K562 (cell line): ENCODE measurements around the gene NLGN2. TPM values are rescaled to one million over a fixed set of nuclear protein-coding genes. Genes with fewer than 3 reads are reported as not detected.
A peak's percentile ranks its signal among the peaks of the same experiment; 100 is the strongest.

ENCODE experiments used
- ATAC-seq: fragments of 200-7000 bp; cut with Tn5 transposase; 3 replicates; pipeline ENCODE4 v1.9.1; 2020; ENCODE audit warnings: moderate library complexity
- BruUV-seq: library from RNA; stranded (reverse); fragments of 400-500 nt; replicated peaks from 2 replicates; lab custom pipeline; 2021; lab: Mats Ljungman, UMichigan
- CTCF ChIA-PET: fragments of 300-600 bp; formaldehyde crosslinking; extraction: SDS; loops from one replicate; lab custom pipeline; 2021; ENCODE audit warnings: low intra/inter-chr PET ratio; lab: Yijun Ruan, JAX
- POLR2A ChIA-PET: fragments of 300-600, 350-650 bp; sonication (Branson Sonifier 250); formaldehyde crosslinking; extraction: SDS; loops from one replicate; lab custom pipeline; 2021; ENCODE audit warnings: antibody characterized with exemption, inconsistent platforms; lab: Yijun Ruan, JAX
- DNase-seq, 4 experiments: peaks; one replicate each; pipeline versions ENCODE4 v3.0.0 to v3.0.0-alpha.2; 2011 to 2018; ENCODE audit warnings: low spot score in 3 of 4, mixed read lengths in 3 of 4; ENCODE audit errors: extremely low read depth in 1 of 4
- FAIRE-seq: peaks from 2 replicates; lab custom pipeline; 2011; peaks lifted over from hg19 to GRCh38; lab: Jason Lieb, UNC
- H2AFZ ChIP-seq: 2 replicates; pipeline ENCODE4 v1.6.0; 2011; ENCODE audit warnings: low read depth, low read length, control low read depth, inconsistent platforms
- H3K27ac ChIP-seq: fragments of 200-600 bp; 3 replicates; pipeline ENCODE4 v1.8.0; 2011; ENCODE audit warnings: low read depth, mild to moderate bottlenecking, control low read depth, inconsistent platforms, low read length, moderate library complexity, mixed read lengths; ENCODE audit errors: extremely low read depth
- H3K27me3 ChIP-seq, 2 experiments: fragments of 300-600 bp in 1 of 2; 2 replicates in 1 of 2; 3 replicates in 1 of 2; pipeline versions ENCODE4 v1.6.0 to v1.8.0; 2011; ENCODE audit warnings: inconsistent platforms in 2 of 2, low read length in 2 of 2, mild to moderate bottlenecking in 1 of 2, mixed read lengths in 1 of 2, moderate library complexity in 1 of 2; ENCODE audit not compliant: control insufficient read depth in 2 of 2, insufficient read depth in 2 of 2
- H3K36me3 ChIP-seq: fragments of 300-600 bp; 3 replicates; pipeline ENCODE4 v1.8.0; 2011; ENCODE audit warnings: mild to moderate bottlenecking, low read length, inconsistent platforms; ENCODE audit not compliant: control insufficient read depth, insufficient read depth
- H3K4me1 ChIP-seq, 2 experiments: fragments of 200-600 bp in 1 of 2; replicated peaks in 1 of 2; 2 replicates in 1 of 2; 3 replicates in 1 of 2; pipeline versions ENCODE4 v1.5.1 to v1.8.0; 2011; ENCODE audit warnings: inconsistent platforms in 2 of 2, low read length in 2 of 2, mild to moderate bottlenecking in 1 of 2, mixed read lengths in 1 of 2, moderate library complexity in 1 of 2; ENCODE audit not compliant: control insufficient read depth in 2 of 2, insufficient read depth in 2 of 2
- H3K4me2 ChIP-seq: 2 replicates; pipeline ENCODE4 v1.6.1; 2011; ENCODE audit warnings: low read length, control low read depth, inconsistent platforms, mixed read lengths; ENCODE audit not compliant: insufficient read depth
- H3K4me3 ChIP-seq: fragments of 200-600 bp; sonication (generic), shearing (Covaris generic); 2 replicates; pipeline ENCODE4 v1.5.1; 2016; ENCODE audit warnings: control low read depth, inconsistent platforms
- H3K79me2 ChIP-seq: fragments of 200-600 bp; 3 replicates; pipeline ENCODE4 v1.8.0; 2011; ENCODE audit warnings: low read length, inconsistent platforms; ENCODE audit not compliant: control insufficient read depth, insufficient read depth
- H3K9ac ChIP-seq, 2 experiments: 2 replicates each; pipeline versions ENCODE4 v1.6.0 to v1.6.1; 2011; ENCODE audit warnings: low read depth in 2 of 2, low read length in 2 of 2, control low read depth in 1 of 2, inconsistent platforms in 1 of 2, mild to moderate bottlenecking in 1 of 2, mixed read lengths in 1 of 2; ENCODE audit not compliant: insufficient read depth in 1 of 2
- H3K9me1 ChIP-seq: one replicate; pipeline ENCODE4 v1.6.0; 2011; ENCODE audit warnings: inconsistent platforms, mild to moderate bottlenecking, low read length, moderate library complexity; ENCODE audit not compliant: control insufficient read depth, insufficient read depth
- H3K9me3 ChIP-seq: replicated peaks from 2 replicates; pipeline ENCODE4 v1.5.1; 2011; ENCODE audit warnings: low read depth, low read length, inconsistent platforms; ENCODE audit not compliant: control insufficient read depth, insufficient read depth
- H4K20me1 ChIP-seq: replicated peaks from 2 replicates; pipeline ENCODE4 v1.6.1; 2011; ENCODE audit warnings: low read length, inconsistent platforms, mixed read lengths; ENCODE audit not compliant: control insufficient read depth, insufficient read depth
- EGR1 ChIP-seq: fragments of 450-650 bp; conservative IDR thresholded peaks from 2 replicates; pipeline ENCODE4 v1.6.1; 2017; ENCODE audit warnings: mild to moderate bottlenecking
- GTF2A2 ChIP-seq: IDR thresholded peaks from 2 replicates; pipeline ENCODE4 v1.6.1; 2016; ENCODE audit warnings: mild to moderate bottlenecking, missing genetic modification characterization, missing compliant biosample characterization
- MAZ ChIP-seq, 2 experiments: fragments of 450-650 bp in 1 of 2; sonication (generic) in 1 of 2; formaldehyde crosslinking; IDR thresholded peaks in 1 of 2; conservative IDR thresholded peaks in 1 of 2; 2 replicates each; pipeline versions ENCODE4 v1.4.0 to v1.5.0; 2020; ENCODE audit warnings: mild to moderate bottlenecking in 1 of 2, missing genetic modification reagents in 1 of 2
- MCM7 ChIP-seq, 2 experiments: fragments of 450-650 bp; IDR thresholded peaks; 2 replicates each; pipeline ENCODE4 v1.6.1; 2016 to 2018
- MTA1 ChIP-seq: fragments of 450-650 bp; IDR thresholded peaks from 2 replicates; pipeline ENCODE4 v1.6.1; 2017; ENCODE audit warnings: borderline replicate concordance
- PCBP1 ChIP-seq: fragments of 200-400 bp; formaldehyde crosslinking; IDR thresholded peaks from 2 replicates; pipeline ENCODE4 v1.6.1; 2018; ENCODE audit warnings: mild to moderate bottlenecking, low read depth, low read length; ENCODE audit not compliant: poor library complexity, severe bottlenecking
- PHF8 ChIP-seq: fragments of 200-600 bp; sonication (generic); IDR thresholded peaks from 2 replicates; pipeline ENCODE4 v1.6.1; 2012; ENCODE audit warnings: mixed run types, mild to moderate bottlenecking, inconsistent platforms, low read length, moderate library complexity, borderline replicate concordance
- SMARCA4 ChIP-seq: fragments of 450-650 bp; IDR thresholded peaks from 2 replicates; pipeline ENCODE4 v1.6.1; 2016
- ZNF146 ChIP-seq: IDR thresholded peaks from one replicate; pipeline ENCODE4 v1.6.1; 2018; ENCODE audit warnings: missing compliant biosample characterization; ENCODE audit not compliant: unreplicated experiment
- WGBS: fragments of 100-300 bp; shearing (Covaris generic); methylation state at CpG from one replicate; pipeline ENCODE4 v1.1.6; 2016; ENCODE audit warnings: low coverage, mixed read lengths; ENCODE audit not compliant: insufficient coverage; ENCODE audit errors: missing lambda C conversion rate; 5-methylcytosine and 5-hydroxymethylcytosine counted together
- in situ Hi-C: fragments of 300-500 bp; cut with MboI; formaldehyde crosslinking; loops from 4 replicates; pipeline ENCODE4 v1.15.0; 2018; ENCODE audit warnings: inconsistent platforms, mixed read lengths
- intact Hi-C: fragments of 100-400 bp; cut with micrococcal nuclease; formaldehyde crosslinking; loops from 2 replicates; pipeline ENCODE4 v1.14.2; 2022
- polyA plus RNA-seq, 8 experiments: library from polyadenylated mRNA; depleted of rRNA in 4 of 8; stranded (reverse) in 5 of 8; unstranded in 3 of 8; fragments of >200 nt; fragmentation: Nextera tagmentation in 2 of 8; fragmentation: Illumina TruSeq in 1 of 8; extraction: Ambion mirVana in 2 of 8; extraction: Trizol in 1 of 8; gene quantifications; 2 replicates each; pipeline versions ENCODE4 v1.2.1 to v1.2.3, GENCODE V29; 2011 to 2014; ENCODE audit warnings: inconsistent platforms in 1 of 8, missing spikeins in 1 of 8
- total RNA-seq, 7 experiments: library from RNA; depleted of rRNA in 6 of 7; stranded (reverse); fragments of >200 nt in 6 of 7; fragmentation: Illumina TruSeq in 2 of 7; extraction: Trizol in 2 of 7; gene quantifications; 2 replicates each; pipeline versions ENCODE4 v1.2.1 to v1.2.3, GENCODE V29; 2011 to 2021; ENCODE audit warnings: low replicate concordance in 1 of 7
- TF ChIP-seq, protein P1 (sequence below): sonication (generic); formaldehyde crosslinking; IDR thresholded peaks from 2 replicates; pipeline ENCODE4 v1.8.0; 2022; ENCODE audit warnings: mild to moderate bottlenecking, missing genetic modification reagents
- TF ChIP-seq, protein P2 (sequence below): fragments of 450-650 bp; IDR thresholded peaks from 2 replicates; pipeline ENCODE4 v1.6.1; 2016
- TF ChIP-seq, protein P3 (sequence below): sonication (generic); formaldehyde crosslinking; IDR thresholded peaks from 2 replicates; pipeline ENCODE4 v1.8.1; 2022; ENCODE audit warnings: missing genetic modification reagents
- TF ChIP-seq, protein P4 (sequence below), 3 experiments: fragments of 200-800 bp in 1 of 3; fragments of 250-450 bp in 1 of 3; fragments of 450-650 bp in 1 of 3; sonication (Bioruptor Pico) in 1 of 3; sonication (Bioruptor generic) in 1 of 3; formaldehyde crosslinking in 1 of 3; IDR thresholded peaks; 2 replicates each; pipeline versions ENCODE4 v1.6.1 to v1.8.0; 2016 to 2022; ENCODE audit warnings: mild to moderate bottlenecking in 2 of 3, missing genetic modification characterization in 2 of 3, missing compliant biosample characterization in 1 of 3, moderate library complexity in 1 of 3

The NLGN2 gene
- total and polyA plus RNA-seq, 9 of the 15 experiments (the other 6 are each of a cell fraction or from before 2014, with no cell fraction given): 0.11 to 7.8 (median 0.77) TPM

GRCh38 chr17:7393613-7394451, 13.8 kb upstream of the NLGN2 start:
- H3K9ac ChIP-seq: peak overlapping the region; percentile 61 to 97; a peak in 3 of 4 replicates
- H3K4me1 ChIP-seq: peaks cover 3 to 24% of the 10 kb centered on the region in 2 experiments; a peak in 4 of 5 replicates
- H3K36me3 ChIP-seq: peaks cover 7% of the 10 kb centered on the region; the same call in 1 of the 3 replicates
- in situ Hi-C loops: no loop called here
- no peaks in the 10 kb centered on the region for H3K9me3 ChIP-seq
- CTCF ChIA-PET: no interaction called here
- 12% methylated on average over 28 of the region's 48 CpGs for WGBS
- peak in 1 of 2 experiments; percentile 13; a peak in 1 of 4 replicates for TF ChIP-seq MAZ (CRISPR knock-in tag; conservative IDR thresholded peaks at IDR 0.05 in 1 of 2, IDR thresholded peaks at IDR 0.05 in 1 of 2)
- TF ChIP-seq, protein P1, sequence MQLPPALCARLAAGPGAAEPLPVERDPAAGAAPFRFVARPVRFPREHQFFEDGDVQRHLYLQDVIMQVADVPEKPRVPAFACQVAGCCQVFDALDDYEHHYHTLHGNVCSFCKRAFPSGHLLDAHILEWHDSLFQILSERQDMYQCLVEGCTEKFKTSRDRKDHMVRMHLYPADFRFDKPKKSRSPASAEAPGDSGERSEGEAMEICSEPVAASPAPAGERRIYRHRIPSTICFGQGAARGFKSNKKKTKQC: peak; percentile 6; the same call in 1 of the 2 replicates
- TF ChIP-seq PCBP1: peak; percentile 16
- TF ChIP-seq GTF2A2 (tag): no peak
- TF ChIP-seq, protein P2, sequence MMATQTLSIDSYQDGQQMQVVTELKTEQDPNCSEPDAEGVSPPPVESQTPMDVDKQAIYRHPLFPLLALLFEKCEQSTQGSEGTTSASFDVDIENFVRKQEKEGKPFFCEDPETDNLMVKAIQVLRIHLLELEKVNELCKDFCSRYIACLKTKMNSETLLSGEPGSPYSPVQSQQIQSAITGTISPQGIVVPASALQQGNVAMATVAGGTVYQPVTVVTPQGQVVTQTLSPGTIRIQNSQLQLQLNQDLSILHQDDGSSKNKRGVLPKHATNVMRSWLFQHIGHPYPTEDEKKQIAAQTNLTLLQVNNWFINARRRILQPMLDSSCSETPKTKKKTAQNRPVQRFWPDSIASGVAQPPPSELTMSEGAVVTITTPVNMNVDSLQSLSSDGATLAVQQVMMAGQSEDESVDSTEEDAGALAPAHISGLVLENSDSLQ: no peak
- TF ChIP-seq, protein P3, sequence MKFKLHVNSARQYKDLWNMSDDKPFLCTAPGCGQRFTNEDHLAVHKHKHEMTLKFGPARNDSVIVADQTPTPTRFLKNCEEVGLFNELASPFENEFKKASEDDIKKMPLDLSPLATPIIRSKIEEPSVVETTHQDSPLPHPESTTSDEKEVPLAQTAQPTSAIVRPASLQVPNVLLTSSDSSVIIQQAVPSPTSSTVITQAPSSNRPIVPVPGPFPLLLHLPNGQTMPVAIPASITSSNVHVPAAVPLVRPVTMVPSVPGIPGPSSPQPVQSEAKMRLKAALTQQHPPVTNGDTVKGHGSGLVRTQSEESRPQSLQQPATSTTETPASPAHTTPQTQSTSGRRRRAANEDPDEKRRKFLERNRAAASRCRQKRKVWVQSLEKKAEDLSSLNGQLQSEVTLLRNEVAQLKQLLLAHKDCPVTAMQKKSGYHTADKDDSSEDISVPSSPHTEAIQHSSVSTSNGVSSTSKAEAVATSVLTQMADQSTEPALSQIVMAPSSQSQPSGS (CRISPR knock-in tag): no peak
- TF ChIP-seq, protein P4, sequence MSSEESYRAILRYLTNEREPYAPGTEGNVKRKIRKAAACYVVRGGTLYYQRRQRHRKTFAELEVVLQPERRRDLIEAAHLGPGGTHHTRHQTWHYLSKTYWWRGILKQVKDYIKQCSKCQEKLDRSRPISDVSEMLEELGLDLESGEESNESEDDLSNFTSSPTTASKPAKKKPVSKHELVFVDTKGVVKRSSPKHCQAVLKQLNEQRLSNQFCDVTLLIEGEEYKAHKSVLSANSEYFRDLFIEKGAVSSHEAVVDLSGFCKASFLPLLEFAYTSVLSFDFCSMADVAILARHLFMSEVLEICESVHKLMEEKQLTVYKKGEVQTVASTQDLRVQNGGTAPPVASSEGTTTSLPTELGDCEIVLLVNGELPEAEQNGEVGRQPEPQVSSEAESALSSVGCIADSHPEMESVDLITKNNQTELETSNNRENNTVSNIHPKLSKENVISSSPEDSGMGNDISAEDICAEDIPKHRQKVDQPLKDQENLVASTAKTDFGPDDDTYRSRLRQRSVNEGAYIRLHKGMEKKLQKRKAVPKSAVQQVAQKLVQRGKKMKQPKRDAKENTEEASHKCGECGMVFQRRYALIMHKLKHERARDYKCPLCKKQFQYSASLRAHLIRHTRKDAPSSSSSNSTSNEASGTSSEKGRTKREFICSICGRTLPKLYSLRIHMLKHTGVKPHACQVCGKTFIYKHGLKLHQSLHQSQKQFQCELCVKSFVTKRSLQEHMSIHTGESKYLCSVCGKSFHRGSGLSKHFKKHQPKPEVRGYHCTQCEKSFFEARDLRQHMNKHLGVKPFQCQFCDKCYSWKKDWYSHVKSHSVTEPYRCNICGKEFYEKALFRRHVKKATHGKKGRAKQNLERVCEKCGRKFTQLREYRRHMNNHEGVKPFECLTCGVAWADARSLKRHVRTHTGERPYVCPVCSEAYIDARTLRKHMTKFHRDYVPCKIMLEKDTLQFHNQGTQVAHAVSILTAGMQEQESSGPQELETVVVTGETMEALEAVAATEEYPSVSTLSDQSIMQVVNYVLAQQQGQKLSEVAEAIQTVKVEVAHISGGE (CRISPR knock-in tag; IDR thresholded peaks at IDR 0.05): 0 out of 6 replicates have a peak, but pooled peaks of 1 of the 3 experiments have one; percentile 1
- no peak for TF ChIP-seq SMARCA4
- no peak for TF ChIP-seq MCM7 (IDR thresholded peaks at IDR 0.05)
- TF ChIP-seq ZNF146: no peak
- peak; percentile 38 for TF ChIP-seq EGR1
- no peak for TF ChIP-seq PHF8
- TF ChIP-seq MTA1: no peak
- TF ChIP-seq, all 486 proteins: peak for 5
- no peaks in the 10 kb centered on the region for H3K79me2 ChIP-seq
- intact Hi-C loops: no loop called here
- H4K20me1 ChIP-seq: no peaks in the 10 kb centered on the region
- H3K4me2 ChIP-seq: peak overlapping the region; percentile 73
- peak overlapping the region; percentile 84 for H2AFZ ChIP-seq
- H3K27me3 ChIP-seq: no peaks in the 10 kb centered on the region
- ATAC-seq (peak; percentile 53), DNase-seq (peak in 3 of 4 experiments; percentile 33 to 52 (median 36)), FAIRE-seq (no peak)
- H3K4me3 ChIP-seq: peak overlapping the region; percentile 68
- POLR2A ChIA-PET: interaction anchor here (0.6 to 0.8 kb wide), 2 partner anchors 8 to 91 kb away, joined by 3 read pairs; no protein-coding TSS in a partner anchor
- no peaks in the 10 kb centered on the region for H3K9me1 ChIP-seq
- TSS peak; percentile 26 for BruUV-seq
- H3K27ac ChIP-seq: no peak overlapping the region; the same call in 2 of the 3 replicates
